SW 1271 (cell line): ENCODE measurements around the gene CAMK2D.
A peak's percentile ranks its signal among the peaks of the same experiment; 100 is the strongest.
"Not testable (repeated sequence)": the region's sequence is repeated elsewhere in the genome, so short reads cannot be mapped to it uniquely, and the experiment has no call there.

ENCODE experiments used
- DNase-seq, 2 experiments: peaks; one replicate each; lab custom pipeline; 2025; lab: John Stamatoyannopoulos, UW

The CAMK2D gene

GRCh38 chr4:113761620-113762185 lies at the start of gene CAMK2D:
Gene CAMK2D (minus strand): TSS chr4:113761738. CDS start chr4:113761068, 670 bp downstream.
- peak; percentile 51 to 74 for DNase-seq

GRCh38 chr4:113810906-113811305 lies 49.4 kb upstream of the CAMK2D start:
- DNase-seq = no peak

- no peak for DNase-seq
These were observed 47.8 kb upstream of the CAMK2D start for GRCh38 chr4:113809311-113809710.

- DNase-seq = no peak
These were observed 45.3 kb upstream of the CAMK2D start for GRCh38 chr4:113806850-113807249.

GRCh38 chr4:113801882-113802281 lies 40.3 kb upstream of the CAMK2D start:
- no peak for DNase-seq

- DNase-seq = not testable (repeated sequence)
These were observed 34.8 kb upstream of the CAMK2D start for GRCh38 chr4:113796381-113796780.

GRCh38 chr4:113790478-113790877 lies 28.9 kb upstream of the CAMK2D start:
- no peak for DNase-seq

GRCh38 chr4:113788888-113789287 lies 27.4 kb upstream of the CAMK2D start:
- DNase-seq = no peak

GRCh38 chr4:113785781-113786180 lies 24.2 kb upstream of the CAMK2D start:
- DNase-seq = no peak

GRCh38 chr4:113784497-113785250 lies 23.1 kb upstream of the CAMK2D start:
- DNase-seq = peak in 1 of 2 experiments; percentile 20

- DNase-seq = no peak
These were observed 22.2 kb upstream of the CAMK2D start for GRCh38 chr4:113783701-113784100.

GRCh38 chr4:113783289-113783688 lies 21.8 kb upstream of the CAMK2D start:
- no peak for DNase-seq

- peak in 1 of 2 experiments; percentile 8 for DNase-seq
These were observed 20.0 kb upstream of the CAMK2D start for GRCh38 chr4:113781439-113782040.

GRCh38 chr4:113776679-113777078 lies 15.1 kb upstream of the CAMK2D start:
- DNase-seq = no peak

GRCh38 chr4:113776016-113776415 lies 14.5 kb upstream of the CAMK2D start:
- no peak for DNase-seq

- no peak for DNase-seq
These were observed 12.2 kb upstream of the CAMK2D start for GRCh38 chr4:113773756-113774155.

- no peak for DNase-seq
These were observed 11.5 kb upstream of the CAMK2D start for GRCh38 chr4:113773014-113773413.

- no peak for DNase-seq
These were observed 10.8 kb upstream of the CAMK2D start for GRCh38 chr4:113772319-113772718.

GRCh38 chr4:113769744-113770143 lies 8.2 kb upstream of the CAMK2D start:
- no peak for DNase-seq

GRCh38 chr4:113768952-113769351 lies 7.4 kb upstream of the CAMK2D start:
- DNase-seq = no peak

- no peak for DNase-seq
These were observed 5.3 kb upstream of the CAMK2D start for GRCh38 chr4:113766882-113767281.

- DNase-seq = no peak
These were observed 3.3 kb upstream of the CAMK2D start for GRCh38 chr4:113764720-113765264.

- DNase-seq = not testable (repeated sequence)
These were observed 2.4 kb upstream of the CAMK2D start for GRCh38 chr4:113763923-113764322.
